HUDEP-2 (cell line): ENCODE measurements around the gene LAP3.
"Not testable (repeated sequence)": the region's sequence is repeated elsewhere in the genome, so short reads cannot be mapped to it uniquely, and the experiment has no call there.

Experiments used
- DNase-seq, 76 experiments: peaks; one replicate each; lab custom pipeline; 2025; ENCODE audit not compliant: unreplicated experiment in 76 of 76; lab: John Stamatoyannopoulos, UW

The LAP3 gene

GRCh38 chr4:17561195-17561909 lies 15.6 kb upstream of the LAP3 start:
- DNase-seq, result peak in 11 of 76 experiments; percentile 1 to 27 (median 12)

- peak in 5 of 76 experiments; percentile 1 to 7 (median 3) for DNase-seq
These were observed 14.8 kb upstream of the LAP3 start for GRCh38 chr4:17562157-17562556.

GRCh38 chr4:17565846-17566245 lies 11.2 kb upstream of the LAP3 start:
- no peak for DNase-seq

GRCh38 chr4:17567271-17567670 lies 9.7 kb upstream of the LAP3 start:
- DNase-seq, result no peak

GRCh38 chr4:17574206-17574605 lies 2.8 kb upstream of the LAP3 start:
- DNase-seq, result no peak

- DNase-seq, result not testable (repeated sequence)
These were observed 1.8 kb upstream of the LAP3 start for GRCh38 chr4:17575177-17575576.

GRCh38 chr4:17577665-17578481 lies 875 bp downstream of the LAP3 start:
- peak in 63 of 76 experiments; percentile 1 to 61 (median 25) for DNase-seq

GRCh38 chr4:17578482-17578891 lies 1.5 kb downstream of the LAP3 start:
- DNase-seq, result peak in 3 of 76 experiments; percentile 2 to 32 (median 19)

- DNase-seq, result no peak
These were observed 4.0 kb downstream of the LAP3 start for GRCh38 chr4:17580969-17581368.

GRCh38 chr4:17583276-17583675 lies 6.3 kb downstream of the LAP3 start:
- no peak for DNase-seq

- DNase-seq, result no peak
These were observed 6.9 kb downstream of the LAP3 start for GRCh38 chr4:17583941-17584340.

GRCh38 chr4:17584521-17585213 lies 7.7 kb downstream of the LAP3 start:
- DNase-seq, result no peak

- DNase-seq, result no peak
These were observed 10.3 kb downstream of the LAP3 start for GRCh38 chr4:17587094-17587822.

GRCh38 chr4:17589355-17589754 lies 12.4 kb downstream of the LAP3 start:
- no peak for DNase-seq

- DNase-seq, result no peak
These were observed 18.5 kb downstream of the LAP3 start for GRCh38 chr4:17595471-17596005.

- DNase-seq, result peak in 8 of 76 experiments; percentile 1 to 14 (median 4)
These were observed 20.5 kb downstream of the LAP3 start for GRCh38 chr4:17597517-17597916.

- DNase-seq, result no peak
These were observed 22.8 kb downstream of the LAP3 start for GRCh38 chr4:17599826-17600225.

GRCh38 chr4:17605236-17605635 lies 28.2 kb downstream of the LAP3 start:
- DNase-seq, result no peak

GRCh38 chr4:17613761-17614415 lies 36.9 kb downstream of the LAP3 start:
- DNase-seq, result peak in 18 of 76 experiments; percentile 8 to 62 (median 36)
